HepG2 (cell line): ENCODE data around the gene E2F1. TPM values are rescaled to one million over a fixed set of nuclear protein-coding genes. Genes with fewer than 3 reads are reported as not detected.

ENCODE experiments used
- BRCA1 ChIP-seq: sonication (generic); formaldehyde crosslinking; IDR thresholded peaks from 2 replicates; pipeline ENCODE4 v1.4.0; 2020; ENCODE audit warnings: missing genetic modification reagents
- BRD4 ChIP-seq: sonication (generic); formaldehyde crosslinking; IDR thresholded peaks from 2 replicates; pipeline ENCODE4 v1.4.0; 2020; ENCODE audit warnings: missing genetic modification reagents
- CHCHD3 ChIP-seq: sonication (generic); formaldehyde crosslinking; IDR thresholded peaks from 2 replicates; pipeline ENCODE4 v1.8.0; 2022; ENCODE audit warnings: mild to moderate bottlenecking, missing genetic modification reagents, moderate library complexity
- FOXO1 ChIP-seq: sonication (generic); formaldehyde crosslinking; IDR thresholded peaks from 2 replicates; pipeline ENCODE4 v1.4.0; 2020; ENCODE audit warnings: missing genetic modification reagents
- HHEX ChIP-seq: IDR thresholded peaks from 2 replicates; pipeline ENCODE4 v1.6.1; 2016; ENCODE audit warnings: control low read depth
- JUND ChIP-seq: sonication (generic); formaldehyde crosslinking; IDR thresholded peaks from 2 replicates; pipeline ENCODE4 v1.8.0; 2022; ENCODE audit warnings: mild to moderate bottlenecking, missing genetic modification reagents
- MAFK ChIP-seq, 2 experiments: IDR thresholded peaks in 1 of 2; conservative IDR thresholded peaks in 1 of 2; 2 replicates each; pipeline ENCODE4 v1.6.1; 2011; ENCODE audit warnings: improper control_type of control experiment in 2 of 2, low read length in 2 of 2
- MXD1 ChIP-seq: sonication (generic); formaldehyde crosslinking; IDR thresholded peaks from 2 replicates; pipeline ENCODE4 v1.4.0; 2020; ENCODE audit warnings: mild to moderate bottlenecking, missing genetic modification reagents
- NBN ChIP-seq: fragments of 450-650 bp; conservative IDR thresholded peaks from 2 replicates; pipeline ENCODE4 v1.6.1; 2017
- NR2F1 ChIP-seq, 2 experiments: fragments of 450-650 bp in 1 of 2; formaldehyde crosslinking in 1 of 2; IDR thresholded peaks; 2 replicates each; pipeline versions ENCODE4 v1.5.0 to v1.6.1; 2016 to 2020; ENCODE audit warnings: mild to moderate bottlenecking in 1 of 2, missing compliant biosample characterization in 1 of 2, missing genetic modification reagents in 1 of 2, moderate library complexity in 1 of 2
- RFX3 ChIP-seq: IDR thresholded peaks from 2 replicates; pipeline ENCODE4 v1.6.1; 2016; ENCODE audit warnings: missing biosample characterization, missing genetic modification reagents
- SIX1 ChIP-seq: sonication (generic); formaldehyde crosslinking; IDR thresholded peaks from 2 replicates; pipeline ENCODE4 v1.4.0; 2020; ENCODE audit warnings: missing genetic modification reagents, borderline replicate concordance
- SP140L ChIP-seq: sonication (generic); formaldehyde crosslinking; IDR thresholded peaks from 2 replicates; pipeline ENCODE4 v1.4.0; 2020; ENCODE audit warnings: missing genetic modification reagents, borderline replicate concordance
- ZNF142 ChIP-seq: sonication (generic); formaldehyde crosslinking; IDR thresholded peaks from 2 replicates; pipeline ENCODE4 v1.4.0; 2020; ENCODE audit warnings: missing genetic modification reagents
- ZNF446 ChIP-seq: sonication (generic); formaldehyde crosslinking; IDR thresholded peaks from 2 replicates; pipeline ENCODE4 v1.5.0; 2020; ENCODE audit warnings: mild to moderate bottlenecking, missing genetic modification reagents
- ZNF598 ChIP-seq: sonication (generic); formaldehyde crosslinking; IDR thresholded peaks from 2 replicates; pipeline ENCODE4 v1.5.1; 2020; ENCODE audit warnings: mild to moderate bottlenecking, missing genetic modification reagents, borderline replicate concordance
- ZNF761 ChIP-seq: sonication (generic); formaldehyde crosslinking; conservative IDR thresholded peaks from 2 replicates; pipeline ENCODE4 v1.4.0; 2020; ENCODE audit warnings: mild to moderate bottlenecking, missing genetic modification reagents
- polyA plus RNA-seq, 8 experiments: library from polyadenylated mRNA; depleted of rRNA in 3 of 8; stranded (reverse) in 7 of 8; unstranded in 1 of 8; fragments of >200 nt; fragmentation: Illumina TruSeq in 4 of 8; extraction: Trizol in 4 of 8; gene quantifications; 2 replicates each; pipeline versions ENCODE4 v1.2.1 to v1.2.3, GENCODE V29; 2011 to 2016; ENCODE audit warnings: low read depth in 4 of 8, missing spikeins in 1 of 8, mixed read lengths in 1 of 8; ENCODE audit not compliant: insufficient read depth in 1 of 8
- total RNA-seq, 5 experiments: library from RNA; depleted of rRNA; stranded (reverse); fragments of >200 nt; fragmentation: Illumina TruSeq; extraction: Trizol; gene quantifications; 2 replicates each; pipeline ENCODE4 v1.2.3, GENCODE V29; 2016; ENCODE audit warnings: low read depth in 1 of 5
- TF ChIP-seq, protein P1 (sequence below): sonication (generic); formaldehyde crosslinking; IDR thresholded peaks from 2 replicates; pipeline ENCODE4 v1.5.1; 2020; ENCODE audit warnings: mild to moderate bottlenecking, moderate library complexity, missing genetic modification reagents

Gene E2F1
- total and polyA plus RNA-seq, 2 of the 13 experiments (the other 11 are each of a cell fraction or from before 2014, with no cell fraction given), result 25.5 to 39.4 TPM

- TF ChIP-seq JUND (CRISPR knock-in tag), result peak; percentile 42; the same call in 1 of the 2 replicates
- TF ChIP-seq, protein P1, sequence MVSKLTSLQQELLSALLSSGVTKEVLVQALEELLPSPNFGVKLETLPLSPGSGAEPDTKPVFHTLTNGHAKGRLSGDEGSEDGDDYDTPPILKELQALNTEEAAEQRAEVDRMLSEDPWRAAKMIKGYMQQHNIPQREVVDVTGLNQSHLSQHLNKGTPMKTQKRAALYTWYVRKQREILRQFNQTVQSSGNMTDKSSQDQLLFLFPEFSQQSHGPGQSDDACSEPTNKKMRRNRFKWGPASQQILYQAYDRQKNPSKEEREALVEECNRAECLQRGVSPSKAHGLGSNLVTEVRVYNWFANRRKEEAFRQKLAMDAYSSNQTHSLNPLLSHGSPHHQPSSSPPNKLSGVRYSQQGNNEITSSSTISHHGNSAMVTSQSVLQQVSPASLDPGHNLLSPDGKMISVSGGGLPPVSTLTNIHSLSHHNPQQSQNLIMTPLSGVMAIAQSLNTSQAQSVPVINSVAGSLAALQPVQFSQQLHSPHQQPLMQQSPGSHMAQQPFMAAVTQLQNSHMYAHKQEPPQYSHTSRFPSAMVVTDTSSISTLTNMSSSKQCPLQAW, result no peak
- peak; percentile 79; the same call in 1 of the 2 replicates for TF ChIP-seq ZNF598 (CRISPR knock-in tag)
- TF ChIP-seq RFX3 (CRISPR knock-in tag), result no peak
- TF ChIP-seq ZNF142, result 0 out of 2 replicates have a peak, but pooled peaks have one; percentile 17
- no peak for TF ChIP-seq ZNF446 (CRISPR knock-in tag)
- no peak for TF ChIP-seq HHEX (CRISPR knock-in tag)
- TF ChIP-seq MAFK (conservative IDR thresholded peaks at IDR 0.05 in 1 of 2, IDR thresholded peaks at IDR 0.05 in 1 of 2; ENCODE audit: low read length in 2 of 2), result peak in 1 of 2 experiments; percentile 20; a peak in 1 of 4 replicates
- TF ChIP-seq FOXO1 (CRISPR knock-in tag), result peak; percentile 36; the same call in 1 of the 2 replicates
- 0 out of 2 replicates have a peak, but pooled peaks have one; percentile 17 for TF ChIP-seq SP140L (CRISPR knock-in tag)
- TF ChIP-seq SIX1, result no peak
- TF ChIP-seq BRD4 (CRISPR knock-in tag), result no peak
- TF ChIP-seq NR2F1 (CRISPR knock-in tag; IDR thresholded peaks at IDR 0.05), result peak; percentile 15 to 36; a peak in 1 of 4 replicates
- no peak for TF ChIP-seq ZNF761 (CRISPR knock-in tag)
- no peak for TF ChIP-seq BRCA1 (CRISPR knock-in tag)
- TF ChIP-seq MXD1 (CRISPR knock-in tag), result peak; percentile 25; the same call in 1 of the 2 replicates
- no peak for TF ChIP-seq NBN
- peak; percentile 60 for TF ChIP-seq CHCHD3 (CRISPR knock-in tag)
Observed at GRCh38 chr20:33673410-33674293, 12.5 kb downstream of the E2F1 start (continued).
